Prostate gland (tissue), 2 donors: ENCODE measurements around the gene ACSL1.

Experiments used
- POLR2AphosphoS5 ChIP-seq: sonication (generic); formaldehyde crosslinking; IDR thresholded peaks from one replicate; pipeline ENCODE4 v1.6.1; 2017; ENCODE audit warnings: antibody characterized with exemption
- TF ChIP-seq, protein P1 (sequence below), 4 experiments: fragments of 200-600 bp in 2 of 4; fragments of 450-650 bp in 2 of 4; sonication (generic) in 2 of 4; IDR thresholded peaks; 1 replicate in 3 of 4; 2 replicates in 1 of 4; pipeline ENCODE4 v1.5.1; 2016 to 2019; ENCODE audit warnings: antibody characterized with exemption in 4 of 4, mild to moderate bottlenecking in 2 of 4, moderate library complexity in 2 of 4

DNA sequence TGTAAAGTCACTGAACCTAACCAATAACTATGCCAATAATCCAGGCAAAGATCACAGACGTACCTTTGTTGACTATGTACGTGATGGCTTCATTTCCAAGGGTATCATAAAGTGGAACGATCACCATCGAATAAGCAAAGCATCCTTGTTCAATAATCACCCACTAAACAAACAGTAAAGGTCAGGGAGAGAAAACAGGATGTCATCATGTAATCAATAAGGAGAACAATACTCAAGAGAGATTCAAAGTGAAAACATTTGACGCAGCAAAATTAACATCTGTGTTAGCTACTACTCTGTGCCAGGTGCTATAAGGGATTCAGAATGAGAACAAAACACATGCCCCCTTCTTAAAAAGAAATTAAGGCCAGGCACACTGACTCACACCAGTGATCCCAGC, 48.9 kb downstream of the ACSL1 start:
- TF ChIP-seq, protein P1, sequence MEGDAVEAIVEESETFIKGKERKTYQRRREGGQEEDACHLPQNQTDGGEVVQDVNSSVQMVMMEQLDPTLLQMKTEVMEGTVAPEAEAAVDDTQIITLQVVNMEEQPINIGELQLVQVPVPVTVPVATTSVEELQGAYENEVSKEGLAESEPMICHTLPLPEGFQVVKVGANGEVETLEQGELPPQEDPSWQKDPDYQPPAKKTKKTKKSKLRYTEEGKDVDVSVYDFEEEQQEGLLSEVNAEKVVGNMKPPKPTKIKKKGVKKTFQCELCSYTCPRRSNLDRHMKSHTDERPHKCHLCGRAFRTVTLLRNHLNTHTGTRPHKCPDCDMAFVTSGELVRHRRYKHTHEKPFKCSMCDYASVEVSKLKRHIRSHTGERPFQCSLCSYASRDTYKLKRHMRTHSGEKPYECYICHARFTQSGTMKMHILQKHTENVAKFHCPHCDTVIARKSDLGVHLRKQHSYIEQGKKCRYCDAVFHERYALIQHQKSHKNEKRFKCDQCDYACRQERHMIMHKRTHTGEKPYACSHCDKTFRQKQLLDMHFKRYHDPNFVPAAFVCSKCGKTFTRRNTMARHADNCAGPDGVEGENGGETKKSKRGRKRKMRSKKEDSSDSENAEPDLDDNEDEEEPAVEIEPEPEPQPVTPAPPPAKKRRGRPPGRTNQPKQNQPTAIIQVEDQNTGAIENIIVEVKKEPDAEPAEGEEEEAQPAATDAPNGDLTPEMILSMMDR (IDR thresholded peaks at IDR 0.05): no peak
- TF ChIP-seq POLR2AphosphoS5: no peak
